Lower leg skin (tissue), 3 donors: ENCODE results near the gene BCAP31.

ENCODE experiments used
- POLR2A ChIP-seq, 2 donors: fragments of 450-650 bp; IDR thresholded peaks; one replicate each; pipeline ENCODE4 v1.6.1; 2016 to 2017; ENCODE audit warnings: antibody characterized with exemption in 2 of 2, mild to moderate bottlenecking in 1 of 2, moderate library complexity in 1 of 2
- TF ChIP-seq, protein P1 (sequence below), 3 donors: fragments of 450-650 bp; IDR thresholded peaks; one replicate each; pipeline ENCODE4 v1.5.1; 2016; ENCODE audit warnings: antibody characterized with exemption in 3 of 3, mild to moderate bottlenecking in 3 of 3, moderate library complexity in 2 of 3

GRCh38 chrX:153725832-153726285 lies 1.7 kb upstream of the BCAP31 start:
- TF ChIP-seq, protein P1, sequence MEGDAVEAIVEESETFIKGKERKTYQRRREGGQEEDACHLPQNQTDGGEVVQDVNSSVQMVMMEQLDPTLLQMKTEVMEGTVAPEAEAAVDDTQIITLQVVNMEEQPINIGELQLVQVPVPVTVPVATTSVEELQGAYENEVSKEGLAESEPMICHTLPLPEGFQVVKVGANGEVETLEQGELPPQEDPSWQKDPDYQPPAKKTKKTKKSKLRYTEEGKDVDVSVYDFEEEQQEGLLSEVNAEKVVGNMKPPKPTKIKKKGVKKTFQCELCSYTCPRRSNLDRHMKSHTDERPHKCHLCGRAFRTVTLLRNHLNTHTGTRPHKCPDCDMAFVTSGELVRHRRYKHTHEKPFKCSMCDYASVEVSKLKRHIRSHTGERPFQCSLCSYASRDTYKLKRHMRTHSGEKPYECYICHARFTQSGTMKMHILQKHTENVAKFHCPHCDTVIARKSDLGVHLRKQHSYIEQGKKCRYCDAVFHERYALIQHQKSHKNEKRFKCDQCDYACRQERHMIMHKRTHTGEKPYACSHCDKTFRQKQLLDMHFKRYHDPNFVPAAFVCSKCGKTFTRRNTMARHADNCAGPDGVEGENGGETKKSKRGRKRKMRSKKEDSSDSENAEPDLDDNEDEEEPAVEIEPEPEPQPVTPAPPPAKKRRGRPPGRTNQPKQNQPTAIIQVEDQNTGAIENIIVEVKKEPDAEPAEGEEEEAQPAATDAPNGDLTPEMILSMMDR (IDR thresholded peaks at IDR 0.05) = no peak
- no peak for TF ChIP-seq POLR2A (IDR thresholded peaks at IDR 0.05)
